Fibroblast of skin of right biceps (primary cell): Measurements from ENCODE around the gene PITRM1.
A peak's percentile ranks its signal among the peaks of the same experiment; 100 is the strongest.

Experiments
- DNase-seq: peaks from one replicate; pipeline ENCODE4 v3.0.0-alpha.2; 2013

The PITRM1 gene

GRCh38 chr10:3136336-3136735 lies 36.2 kb downstream of the PITRM1 start:
- no peak for DNase-seq

- DNase-seq: no peak
These were observed 37.6 kb downstream of the PITRM1 start for GRCh38 chr10:3135006-3135405.

- no peak for DNase-seq
These were observed 38.6 kb downstream of the PITRM1 start for GRCh38 chr10:3133948-3134347.

- DNase-seq: no peak
These were observed 40.3 kb downstream of the PITRM1 start for GRCh38 chr10:3132036-3133025.

GRCh38 chr10:3131098-3131497 lies 41.5 kb downstream of the PITRM1 start:
- peak; percentile 14 for DNase-seq

- DNase-seq: no peak
These were observed 42.8 kb downstream of the PITRM1 start for GRCh38 chr10:3129581-3130340.

- no peak for DNase-seq
These were observed 44.0 kb downstream of the PITRM1 start for GRCh38 chr10:3128379-3129130.

GRCh38 chr10:3127921-3128320 lies 44.7 kb downstream of the PITRM1 start:
- no peak for DNase-seq

GRCh38 chr10:3126741-3127346 lies 45.7 kb downstream of the PITRM1 start:
- DNase-seq: no peak

- no peak for DNase-seq
These were observed 46.3 kb downstream of the PITRM1 start for GRCh38 chr10:3126249-3126648.

GRCh38 chr10:3125527-3126170 lies 46.9 kb downstream of the PITRM1 start:
- DNase-seq: no peak

GRCh38 chr10:3124412-3125175 lies 48.0 kb downstream of the PITRM1 start:
- no peak for DNase-seq

GRCh38 chr10:3123571-3124411 lies 48.8 kb downstream of the PITRM1 start:
- DNase-seq: no peak

GRCh38 chr10:3122486-3123205 lies 49.9 kb downstream of the PITRM1 start:
- DNase-seq: no peak

GRCh38 chr10:3122034-3122433 lies 50.5 kb downstream of the PITRM1 start:
- DNase-seq: no peak

- DNase-seq: no peak
These were observed 52.7 kb downstream of the PITRM1 start for GRCh38 chr10:3119796-3120459.

- DNase-seq: no peak
These were observed 53.9 kb downstream of the PITRM1 start for GRCh38 chr10:3118641-3119091.

- no peak for DNase-seq
These were observed 55.1 kb downstream of the PITRM1 start for GRCh38 chr10:3117486-3117885.

- DNase-seq: no peak
These were observed 56.0 kb downstream of the PITRM1 start for GRCh38 chr10:3116508-3117100.
